Karpas-422 (cell line): ENCODE data around the gene PPIL6. TPM values are rescaled to one million over a fixed set of nuclear protein-coding genes. Genes with fewer than 3 reads are reported as not detected.

Experiments used
- DNase-seq: peaks from one replicate; pipeline ENCODE4 v3.0.0-alpha.2; 2015
- H2AFZ ChIP-seq: fragments of 200-600 bp; sonication (generic); 2 replicates; pipeline ENCODE4 v1.6.1; 2014; ENCODE audit warnings: antibody characterized with exemption, low read length, mixed read lengths
- H3K27ac ChIP-seq: fragments of 200-600 bp; sonication (generic); 2 replicates; pipeline ENCODE4 v1.5.1; 2014; ENCODE audit warnings: mild to moderate bottlenecking, low read length, moderate library complexity
- H3K27me3 ChIP-seq: fragments of 200-600 bp; sonication (generic); 2 replicates; pipeline ENCODE4 v1.6.1; 2014; ENCODE audit warnings: low read length, mixed read lengths
- H3K36me3 ChIP-seq: fragments of 200-600 bp; sonication (generic); 2 replicates; pipeline ENCODE4 v1.6.1; 2014; ENCODE audit warnings: low read length, mixed read lengths; ENCODE audit not compliant: insufficient read depth
- H3K4me1 ChIP-seq: fragments of 200-600 bp; sonication (generic); 2 replicates; pipeline ENCODE4 v1.6.1; 2014; ENCODE audit warnings: mild to moderate bottlenecking, low read length, mixed read lengths
- H3K4me2 ChIP-seq: fragments of 200-600 bp; sonication (generic); 2 replicates; pipeline ENCODE4 v1.6.1; 2014; ENCODE audit warnings: low read length, low read depth, mild to moderate bottlenecking; ENCODE audit not compliant: poor library complexity, severe bottlenecking
- H3K4me3 ChIP-seq: fragments of 200-600 bp; sonication (generic); 2 replicates; pipeline ENCODE4 v1.5.1; 2014; ENCODE audit warnings: mild to moderate bottlenecking, antibody characterized with exemption, low read length, mixed read lengths
- H3K79me2 ChIP-seq: fragments of 200-600 bp; sonication (generic); 2 replicates; pipeline ENCODE4 v1.6.1; 2014; ENCODE audit warnings: mild to moderate bottlenecking, low read length, mixed read lengths
- H3K9ac ChIP-seq: fragments of 200-600 bp; sonication (generic); 2 replicates; pipeline ENCODE4 v1.6.0; 2014; ENCODE audit warnings: low read length
- H3K9me2 ChIP-seq: fragments of 200-600 bp; sonication (generic), shearing (Covaris generic); replicated peaks from 2 replicates; pipeline ENCODE4 v1.6.0; 2014; ENCODE audit warnings: mild to moderate bottlenecking, low read length, moderate library complexity; ENCODE audit not compliant: insufficient read depth
- H3K9me3 ChIP-seq: fragments of 300-700, 200-600 bp; sonication (generic); 2 replicates; pipeline ENCODE4 v1.6.1; 2014; ENCODE audit warnings: low read length, mixed read lengths
- H4K20me1 ChIP-seq: fragments of 200-600 bp; sonication (generic); 2 replicates; pipeline ENCODE4 v1.6.1; 2014; ENCODE audit warnings: mild to moderate bottlenecking, antibody characterized with exemption, low read length, low read depth; ENCODE audit not compliant: insufficient read depth
- total RNA-seq: library from RNA; depleted of rRNA; stranded (reverse); fragments of >200 nt; shearing (Covaris generic); gene quantifications from 2 replicates; pipeline ENCODE4 v1.2.3, GENCODE V29; 2014; ENCODE audit warnings: low replicate concordance

The PPIL6 gene
- total RNA-seq, 1 experiment from 2014 or later, result not detected

DNA sequence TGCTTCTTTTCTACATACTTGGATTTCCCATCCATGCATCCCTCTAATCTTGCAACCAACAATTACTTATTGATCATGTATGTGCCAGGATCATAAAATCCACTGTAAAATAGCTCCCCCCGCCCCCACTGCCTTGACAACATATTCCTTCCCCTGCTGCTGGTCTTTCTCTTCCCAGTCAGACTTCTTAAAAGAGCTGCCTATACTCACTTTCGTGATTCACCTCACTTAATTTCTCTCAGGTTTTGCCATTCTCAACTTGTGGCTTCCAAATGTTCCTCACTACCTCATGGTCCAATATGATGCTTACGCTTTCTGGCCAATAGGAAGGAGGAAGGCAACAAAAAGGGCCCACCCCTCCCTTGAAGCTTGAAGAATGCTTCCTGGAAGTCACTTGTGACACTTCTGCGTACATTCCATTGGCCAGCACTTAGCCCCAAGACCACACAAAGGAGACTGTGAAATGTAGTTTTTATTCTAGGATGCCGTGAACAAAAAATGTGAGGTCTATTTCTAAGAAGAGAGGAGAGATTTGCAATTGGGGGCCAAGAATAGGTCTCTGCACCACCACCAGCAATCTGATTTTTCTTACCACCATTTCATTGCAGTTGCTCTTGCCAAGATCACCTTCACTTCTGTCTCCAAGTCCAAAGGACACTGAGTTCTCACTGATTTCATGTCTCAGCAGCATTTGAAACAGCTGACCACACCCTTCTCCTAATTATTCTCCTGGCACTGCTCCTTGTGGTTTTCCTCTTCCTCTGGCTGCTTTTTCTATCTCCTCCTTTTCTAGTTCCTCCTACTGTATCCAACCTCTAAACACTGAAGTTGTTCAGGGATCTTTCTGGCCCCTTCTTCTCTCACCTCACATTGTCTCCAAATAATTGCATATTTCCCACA lies 88.9 kb downstream of the PPIL6 start:
- H3K27me3 ChIP-seq, result no peaks in the 10 kb centered on the region
- DNase-seq, result no peak
- H3K4me2 ChIP-seq, result no peak overlapping the region
- H3K36me3 ChIP-seq, result peaks cover 6% of the 10 kb centered on the region; the same call in 1 of the 2 replicates
- H2AFZ ChIP-seq, result no peak overlapping the region
- H3K9me2 ChIP-seq, result no peaks in the 10 kb centered on the region
- H3K27ac ChIP-seq, result no peak overlapping the region
- no peaks in the 10 kb centered on the region for H3K79me2 ChIP-seq
- no peak overlapping the region for H3K9ac ChIP-seq
- no peak overlapping the region for H3K4me3 ChIP-seq
- no peaks in the 10 kb centered on the region for H3K4me1 ChIP-seq
- no peaks in the 10 kb centered on the region for H4K20me1 ChIP-seq
- H3K9me3 ChIP-seq, result no peaks in the 10 kb centered on the region

DNA sequence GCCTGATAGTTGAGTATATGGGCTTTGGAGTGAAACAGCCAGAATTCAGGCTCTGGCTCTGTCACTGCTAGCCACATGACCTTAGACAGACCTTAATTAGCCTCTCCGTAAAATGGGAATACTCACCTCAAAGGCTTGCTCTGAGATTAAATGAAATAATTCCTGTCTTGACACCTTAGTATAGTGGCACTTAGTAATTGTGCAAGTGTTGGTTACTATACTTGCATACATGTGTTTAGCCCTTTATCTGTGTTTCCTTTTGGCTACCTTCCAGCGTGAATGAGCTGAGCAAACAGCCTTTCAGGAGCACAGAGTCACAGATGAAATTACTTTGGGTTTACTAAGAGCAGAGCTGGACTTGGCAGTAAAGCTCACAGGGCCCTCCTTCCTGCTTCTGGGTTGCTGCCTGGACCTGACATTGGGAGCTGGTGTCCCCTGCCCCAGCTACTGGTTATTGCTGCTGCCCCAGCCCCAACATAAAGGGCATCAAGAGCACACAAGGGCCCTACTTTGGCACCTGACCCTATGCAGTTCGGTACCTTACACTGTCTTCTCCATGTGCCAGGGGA lies 90.9 kb downstream of the PPIL6 start:
- Histone ChIP-seq H3K27ac (no peak overlapping the region), H3K4me3 (no peak overlapping the region), H3K9me2 (no peaks in the 10 kb centered on the region), H3K4me2 (no peak overlapping the region), H4K20me1 (no peaks in the 10 kb centered on the region), H3K36me3 (0 out of 2 replicates have a peak, but pooled peaks cover 3% of the 10 kb centered on the region), H3K27me3 (no peaks in the 10 kb centered on the region), H3K79me2 (no peaks in the 10 kb centered on the region), H3K9ac (no peak overlapping the region), H3K9me3 (no peaks in the 10 kb centered on the region), H2AFZ (no peak overlapping the region), H3K4me1 (no peaks in the 10 kb centered on the region)
- DNase-seq, result no peak

DNA sequence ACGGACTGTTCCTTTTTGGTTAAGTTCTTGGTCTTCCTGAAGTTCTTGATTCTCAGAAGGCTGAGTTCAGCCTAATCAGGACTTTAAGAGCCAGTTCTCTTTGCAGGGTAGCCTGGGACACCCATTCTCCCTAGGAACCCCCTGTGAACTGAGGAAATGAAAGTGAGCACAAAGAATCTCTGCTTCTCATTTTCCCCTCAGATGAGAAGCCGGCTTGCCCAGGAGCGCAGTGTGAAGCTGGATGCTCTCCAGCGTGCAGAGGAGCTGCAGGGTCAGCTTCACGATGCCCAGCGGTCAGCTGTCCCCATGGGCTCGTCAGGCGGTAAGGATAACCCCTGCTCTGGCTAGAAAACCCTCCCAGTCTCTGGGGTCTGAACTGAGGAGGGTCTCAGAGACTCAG lies 92.2 kb downstream of the PPIL6 start:
- no peak overlapping the region for H3K4me3 ChIP-seq
- DNase-seq, result no peak
- H4K20me1 ChIP-seq, result no peaks in the 10 kb centered on the region
- no peaks in the 10 kb centered on the region for H3K79me2 ChIP-seq
- H3K27me3 ChIP-seq, result no peaks in the 10 kb centered on the region
- H3K4me2 ChIP-seq, result no peak overlapping the region
- no peaks in the 10 kb centered on the region for H3K9me3 ChIP-seq
- no peak overlapping the region for H3K9ac ChIP-seq
- H3K4me1 ChIP-seq, result no peaks in the 10 kb centered on the region
- no peak overlapping the region for H3K27ac ChIP-seq
- H2AFZ ChIP-seq, result no peak overlapping the region
- H3K9me2 ChIP-seq, result no peaks in the 10 kb centered on the region
- no peaks in the 10 kb centered on the region for H3K36me3 ChIP-seq

DNA sequence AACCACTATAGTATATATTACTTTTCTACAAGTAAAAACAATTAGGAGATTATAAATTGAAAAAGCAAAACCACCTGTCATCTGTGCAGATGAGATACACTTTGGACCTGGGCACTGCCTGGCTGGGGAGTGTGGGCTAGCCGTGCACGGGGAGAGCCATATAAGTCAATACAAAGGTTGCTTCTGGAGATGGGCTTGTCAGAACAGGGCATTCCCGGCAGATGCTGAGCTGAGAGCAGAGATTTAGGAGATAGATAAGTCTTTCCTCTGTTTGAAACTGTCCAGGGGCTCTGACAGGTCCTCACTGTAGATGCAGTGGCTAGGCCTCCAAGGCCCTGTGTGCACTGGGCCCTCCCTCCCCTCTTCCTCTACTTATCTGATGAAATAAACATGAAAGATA lies 92.6 kb downstream of the PPIL6 start:
- Histone ChIP-seq H3K9ac (no peak overlapping the region), H2AFZ (no peak overlapping the region), H3K9me2 (no peaks in the 10 kb centered on the region), H4K20me1 (no peaks in the 10 kb centered on the region), H3K4me1 (no peaks in the 10 kb centered on the region), H3K27ac (no peak overlapping the region), H3K27me3 (no peaks in the 10 kb centered on the region), H3K4me3 (no peak overlapping the region), H3K9me3 (no peaks in the 10 kb centered on the region), H3K4me2 (no peak overlapping the region), H3K79me2 (no peaks in the 10 kb centered on the region), H3K36me3 (no peaks in the 10 kb centered on the region)
- DNase-seq, result no peak

DNA sequence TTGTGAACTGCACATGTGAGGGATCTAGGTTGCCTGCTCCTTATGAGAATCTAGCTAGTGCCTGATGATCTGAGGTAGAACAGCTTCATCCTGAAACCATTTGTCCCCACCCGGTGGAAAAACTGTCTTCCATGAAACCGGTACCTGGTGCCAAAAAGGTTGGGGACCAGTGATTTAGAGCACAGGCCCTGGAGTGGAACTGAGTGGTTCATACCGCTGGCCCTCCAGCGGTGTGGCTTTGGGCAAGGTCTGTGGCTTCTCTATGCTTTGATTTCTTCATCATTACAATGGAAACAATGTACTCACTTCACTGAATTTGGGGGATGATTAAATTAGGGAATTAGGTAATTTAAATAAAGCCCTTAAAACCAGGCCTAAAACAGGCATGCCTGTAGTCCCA lies 94.4 kb downstream of the PPIL6 start:
- H3K9me2 ChIP-seq, result no peaks in the 10 kb centered on the region
- H3K4me3 ChIP-seq, result no peak overlapping the region
- H3K79me2 ChIP-seq, result no peaks in the 10 kb centered on the region
- H3K36me3 ChIP-seq, result no peaks in the 10 kb centered on the region
- no peaks in the 10 kb centered on the region for H3K4me1 ChIP-seq
- H3K9ac ChIP-seq, result no peak overlapping the region
- H4K20me1 ChIP-seq, result no peaks in the 10 kb centered on the region
- no peak overlapping the region for H3K4me2 ChIP-seq
- no peaks in the 10 kb centered on the region for H3K27me3 ChIP-seq
- no peaks in the 10 kb centered on the region for H3K9me3 ChIP-seq
- no peak overlapping the region for H2AFZ ChIP-seq
- no peak overlapping the region for H3K27ac ChIP-seq
- no peak for DNase-seq

DNA sequence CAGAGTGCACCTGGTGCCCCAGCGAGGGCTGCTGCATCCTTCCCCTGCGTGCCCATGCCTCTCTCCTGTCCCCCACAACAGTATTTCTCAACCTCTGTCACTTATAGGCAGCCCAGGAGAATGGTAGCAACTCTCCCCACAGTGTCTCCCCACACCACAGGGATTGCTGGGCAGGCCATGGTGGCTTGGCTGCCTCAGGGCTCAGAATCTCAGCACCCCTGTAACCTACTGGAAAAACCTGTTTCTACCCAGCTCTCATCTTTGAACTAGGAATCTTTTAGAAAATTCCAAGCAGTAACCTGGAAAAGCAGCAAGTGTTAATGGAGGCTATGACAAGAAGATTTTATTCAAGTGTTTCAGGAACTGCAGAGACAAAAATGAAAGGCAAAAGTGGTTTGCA lies 96.2 kb downstream of the PPIL6 start:
- H3K4me1 ChIP-seq, result no peaks in the 10 kb centered on the region
- H2AFZ ChIP-seq, result no peak overlapping the region
- no peak overlapping the region for H3K9ac ChIP-seq
- H3K27me3 ChIP-seq, result no peaks in the 10 kb centered on the region
- no peaks in the 10 kb centered on the region for H3K79me2 ChIP-seq
- H3K9me2 ChIP-seq, result no peaks in the 10 kb centered on the region
- no peak overlapping the region for H3K4me3 ChIP-seq
- no peaks in the 10 kb centered on the region for H3K9me3 ChIP-seq
- DNase-seq, result no peak
- H3K4me2 ChIP-seq, result no peak overlapping the region
- no peaks in the 10 kb centered on the region for H4K20me1 ChIP-seq
- no peaks in the 10 kb centered on the region for H3K36me3 ChIP-seq
- no peak overlapping the region for H3K27ac ChIP-seq

DNA sequence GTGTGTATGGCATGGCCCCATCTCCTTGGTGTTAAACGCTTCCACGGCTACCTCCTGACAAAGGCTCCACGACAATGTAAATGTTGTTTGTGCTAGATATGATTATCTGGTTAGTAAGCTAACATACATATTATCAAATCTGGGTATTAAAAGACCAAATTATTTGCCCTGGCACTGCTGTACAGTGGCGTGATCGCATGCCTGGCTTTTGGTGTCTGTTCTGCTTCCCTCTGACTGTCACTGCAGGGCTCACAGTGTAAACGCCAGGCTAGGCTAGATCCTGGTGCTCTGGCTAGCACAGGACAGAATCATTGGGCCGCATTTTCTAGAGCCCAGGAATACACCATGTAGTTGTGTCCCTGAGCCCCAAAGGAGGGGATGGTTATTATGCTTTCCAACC lies 96.9 kb downstream of the PPIL6 start:
- no peaks in the 10 kb centered on the region for H3K9me2 ChIP-seq
- no peak overlapping the region for H2AFZ ChIP-seq
- no peaks in the 10 kb centered on the region for H3K4me1 ChIP-seq
- no peak overlapping the region for H3K4me2 ChIP-seq
- no peak for DNase-seq
- no peak overlapping the region for H3K27ac ChIP-seq
- H4K20me1 ChIP-seq, result no peaks in the 10 kb centered on the region
- H3K9ac ChIP-seq, result no peak overlapping the region
- H3K4me3 ChIP-seq, result no peak overlapping the region
- H3K9me3 ChIP-seq, result no peaks in the 10 kb centered on the region
- no peaks in the 10 kb centered on the region for H3K36me3 ChIP-seq
- H3K27me3 ChIP-seq, result no peaks in the 10 kb centered on the region
- H3K79me2 ChIP-seq, result no peaks in the 10 kb centered on the region

DNA sequence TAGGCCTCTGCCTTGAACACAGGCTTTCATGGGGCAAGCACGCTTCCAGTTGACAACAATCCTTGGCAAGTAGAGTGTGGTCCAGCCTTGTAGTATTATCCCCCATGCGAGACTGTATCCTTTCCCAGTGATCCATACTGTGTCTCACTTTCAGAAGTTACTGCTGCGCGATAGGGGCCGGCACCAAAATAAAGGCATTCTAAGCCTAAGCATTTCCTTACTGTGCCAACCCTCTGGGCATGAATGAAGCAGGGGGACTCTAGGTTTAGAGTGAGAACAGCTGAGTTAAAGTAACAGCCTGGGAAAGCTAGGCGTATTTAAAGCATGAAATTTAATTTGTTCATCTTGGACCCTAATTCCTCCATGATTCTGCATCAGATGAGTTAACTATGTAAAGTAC lies 97.5 kb downstream of the PPIL6 start:
- DNase-seq, result no peak
- Histone ChIP-seq H3K27ac (no peak overlapping the region), H3K4me3 (no peak overlapping the region), H3K4me1 (no peaks in the 10 kb centered on the region), H4K20me1 (no peaks in the 10 kb centered on the region), H3K36me3 (no peaks in the 10 kb centered on the region), H3K9me3 (no peaks in the 10 kb centered on the region), H3K9me2 (no peaks in the 10 kb centered on the region), H2AFZ (no peak overlapping the region), H3K4me2 (no peak overlapping the region), H3K79me2 (no peaks in the 10 kb centered on the region), H3K27me3 (no peaks in the 10 kb centered on the region), H3K9ac (no peak overlapping the region)
